ENCODE data around the gene TFCP2L1.
"Not testable (repeated sequence)": the region's sequence is repeated elsewhere in the genome, so short reads cannot be mapped to it uniquely, and the experiment has no call there.

TFCP2L1 gene

GRCh38 chr2:121281107-121281506 is 3.9 kb downstream of the TFCP2L1 start:
- TF ChIP-seq, protein P1, sequence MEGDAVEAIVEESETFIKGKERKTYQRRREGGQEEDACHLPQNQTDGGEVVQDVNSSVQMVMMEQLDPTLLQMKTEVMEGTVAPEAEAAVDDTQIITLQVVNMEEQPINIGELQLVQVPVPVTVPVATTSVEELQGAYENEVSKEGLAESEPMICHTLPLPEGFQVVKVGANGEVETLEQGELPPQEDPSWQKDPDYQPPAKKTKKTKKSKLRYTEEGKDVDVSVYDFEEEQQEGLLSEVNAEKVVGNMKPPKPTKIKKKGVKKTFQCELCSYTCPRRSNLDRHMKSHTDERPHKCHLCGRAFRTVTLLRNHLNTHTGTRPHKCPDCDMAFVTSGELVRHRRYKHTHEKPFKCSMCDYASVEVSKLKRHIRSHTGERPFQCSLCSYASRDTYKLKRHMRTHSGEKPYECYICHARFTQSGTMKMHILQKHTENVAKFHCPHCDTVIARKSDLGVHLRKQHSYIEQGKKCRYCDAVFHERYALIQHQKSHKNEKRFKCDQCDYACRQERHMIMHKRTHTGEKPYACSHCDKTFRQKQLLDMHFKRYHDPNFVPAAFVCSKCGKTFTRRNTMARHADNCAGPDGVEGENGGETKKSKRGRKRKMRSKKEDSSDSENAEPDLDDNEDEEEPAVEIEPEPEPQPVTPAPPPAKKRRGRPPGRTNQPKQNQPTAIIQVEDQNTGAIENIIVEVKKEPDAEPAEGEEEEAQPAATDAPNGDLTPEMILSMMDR (IDR thresholded peaks at IDR 0.05; ENCODE audit: low read depth, low read length, missing control alignments): no peak
- no peak for DNase-seq (ENCODE audit: low read depth)
- H3K4me3 ChIP-seq (ENCODE audit: low read depth, low read length): no peak overlapping the region

DNA sequence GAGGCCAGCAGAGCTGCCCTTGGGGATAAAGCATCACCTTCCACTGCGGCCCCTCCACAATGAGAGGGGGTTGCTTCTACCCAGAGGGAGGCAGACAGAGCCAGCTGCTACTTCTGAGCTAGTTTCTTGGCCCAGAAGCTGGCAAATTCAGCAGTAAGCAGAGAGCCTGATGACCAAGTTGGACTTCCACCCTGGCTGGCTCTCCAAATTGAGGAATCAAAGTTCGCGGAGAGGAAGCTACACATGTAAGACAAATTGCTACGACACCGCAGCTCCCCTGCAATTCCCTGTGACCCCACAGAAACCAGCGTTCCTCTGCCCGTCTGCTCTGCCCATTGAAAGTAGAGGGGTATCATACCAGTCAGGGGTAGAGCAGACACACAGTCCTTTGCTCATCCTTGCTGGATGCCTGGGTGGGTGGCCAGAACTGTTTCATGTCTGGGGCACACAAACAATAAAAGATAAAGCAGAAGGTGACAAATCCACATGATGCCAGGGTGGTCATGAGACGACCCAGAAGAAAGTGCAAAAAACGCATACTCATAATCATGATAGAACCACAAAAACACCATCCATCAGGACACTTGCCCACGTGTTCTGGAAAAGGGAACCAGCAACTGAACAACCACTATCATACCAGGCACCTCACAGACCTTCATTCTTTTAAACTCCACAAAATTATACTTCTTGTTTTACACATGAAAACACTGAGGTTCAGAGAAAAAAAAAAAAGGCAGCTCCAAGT is 5.4 kb downstream of the TFCP2L1 start:
- TF ChIP-seq, protein P1 (IDR thresholded peaks at IDR 0.05; ENCODE audit: low read depth, low read length, missing control alignments): no peak
- no peak overlapping the region for H3K4me3 ChIP-seq (ENCODE audit: low read depth, low read length)
- no peak for DNase-seq (ENCODE audit: low read depth)

- TF ChIP-seq, protein P1 (IDR thresholded peaks at IDR 0.05; ENCODE audit: low read depth, low read length, missing control alignments): no peak
- H3K4me3 ChIP-seq (ENCODE audit: low read depth, low read length): no peak overlapping the region
- no peak for DNase-seq (ENCODE audit: low read depth)
These were observed 8.7 kb downstream of the TFCP2L1 start for GRCh38 chr2:121276341-121276740.

DNA sequence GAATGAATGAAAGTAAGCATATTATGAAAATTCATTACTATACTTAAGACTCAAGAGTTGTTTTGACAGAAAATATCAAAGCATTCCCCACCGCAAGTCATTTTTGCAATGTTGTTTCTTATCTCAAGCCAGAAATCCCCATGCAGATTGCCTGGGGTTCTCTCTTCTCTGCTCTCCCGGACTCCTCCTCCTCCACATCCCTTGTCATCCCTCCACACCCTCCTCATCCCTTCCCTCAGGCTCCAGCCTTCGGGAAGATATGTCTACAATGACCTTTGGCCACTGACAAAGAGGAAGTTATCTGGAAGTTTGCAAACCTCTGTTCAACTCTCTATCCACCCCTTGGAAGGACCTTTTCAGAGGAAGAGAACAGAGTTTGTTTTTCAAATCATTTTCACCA is 11.9 kb downstream of the TFCP2L1 start:
- TF ChIP-seq, protein P1 (IDR thresholded peaks at IDR 0.05; ENCODE audit: low read depth, low read length, missing control alignments): no peak
- no peak overlapping the region for H3K4me3 ChIP-seq (ENCODE audit: low read depth, low read length)
- no peak for DNase-seq (ENCODE audit: low read depth)

DNA sequence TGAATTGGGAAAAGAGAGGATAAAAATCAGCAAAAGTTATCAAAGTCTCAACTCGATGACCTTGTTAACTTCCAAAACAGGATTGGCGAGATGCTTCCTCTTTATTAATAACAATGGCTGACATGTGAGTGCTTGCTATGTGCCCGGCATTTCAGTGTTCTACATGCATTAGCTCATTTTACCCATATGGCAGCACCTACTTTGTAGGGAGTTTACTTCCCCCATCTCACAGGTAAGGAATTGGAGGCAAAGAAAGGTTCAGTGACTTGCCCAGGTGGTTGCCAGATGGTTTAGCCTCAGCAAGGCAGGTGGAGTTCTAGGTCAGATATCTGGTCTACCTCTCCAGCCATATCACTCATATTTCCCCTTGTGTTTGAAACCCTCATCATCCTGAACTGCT is 12.4 kb downstream of the TFCP2L1 start:
- no peak for DNase-seq (ENCODE audit: low read depth)
- no peak overlapping the region for H3K4me3 ChIP-seq (ENCODE audit: low read depth, low read length)
- TF ChIP-seq, protein P1 (IDR thresholded peaks at IDR 0.05; ENCODE audit: low read depth, low read length, missing control alignments): no peak

DNA sequence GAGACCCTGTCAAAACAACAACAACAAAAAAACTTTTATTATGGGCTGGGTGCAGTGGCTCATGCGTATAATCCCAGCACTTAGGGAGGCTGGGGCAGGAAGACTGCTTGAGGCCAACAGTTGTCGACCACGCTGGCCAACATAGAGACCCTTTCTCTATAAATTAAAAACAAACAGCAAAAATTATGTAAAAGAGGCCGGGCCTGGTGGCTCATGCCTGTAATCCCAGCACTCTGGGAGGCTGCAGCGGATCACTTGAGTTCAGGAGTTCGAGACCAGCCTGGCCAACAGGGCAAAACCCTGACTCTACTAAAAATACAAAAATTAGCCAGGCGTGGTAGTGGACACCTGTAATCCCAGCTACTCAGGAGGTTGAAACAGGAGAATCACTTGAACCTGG is 15.6 kb downstream of the TFCP2L1 start:
- not testable (repeated sequence) for DNase-seq (ENCODE audit: low read depth); H3K4me3 ChIP-seq (ENCODE audit: low read depth, low read length)

GRCh38 chr2:121266543-121267106 is 18.4 kb downstream of the TFCP2L1 start:
- DNase-seq (ENCODE audit: low read depth): no peak
- TF ChIP-seq, protein P1 (IDR thresholded peaks at IDR 0.05; ENCODE audit: low read depth, low read length, missing control alignments): no peak
- H3K4me3 ChIP-seq (ENCODE audit: low read depth, low read length): no peak overlapping the region
